ENCODE data around the gene FCER1A.

FCER1A gene

GRCh38 chr1:159302095-159302494 is at the start of gene FCER1A:
Gene FCER1A, plus strand, starts transcription at chr1:159302336. Its CDS starts 29 bp downstream, at chr1:159302365.
- DNase-seq (ENCODE audit: low read depth in 2 of 2) = no peak

GRCh38 chr1:159261311-159261710 is 40.8 kb upstream of the FCER1A start:
- DNase-seq (ENCODE audit: low read depth in 2 of 2) = no peak

GRCh38 chr1:159261721-159262494 is 40.2 kb upstream of the FCER1A start:
- DNase-seq (ENCODE audit: low read depth in 2 of 2) = no peak

GRCh38 chr1:159266832-159267231 is 35.3 kb upstream of the FCER1A start:
- DNase-seq (ENCODE audit: low read depth in 2 of 2) = no peak

- DNase-seq (ENCODE audit: low read depth in 2 of 2) = no peak
Observed at GRCh38 chr1:159274631-159275030, 27.5 kb upstream of the FCER1A start.

- no peak for DNase-seq (ENCODE audit: low read depth in 2 of 2)
Observed at GRCh38 chr1:159275891-159276290, 26.2 kb upstream of the FCER1A start.

- no peak for DNase-seq (ENCODE audit: low read depth in 2 of 2)
Observed at GRCh38 chr1:159279773-159280172, 22.4 kb upstream of the FCER1A start.

- DNase-seq (ENCODE audit: low read depth in 2 of 2) = no peak
Observed at GRCh38 chr1:159282118-159282517, 20.0 kb upstream of the FCER1A start.

GRCh38 chr1:159289060-159289459 is 13.1 kb upstream of the FCER1A start:
- no peak for DNase-seq (ENCODE audit: low read depth in 2 of 2)

GRCh38 chr1:159291424-159291823 is 10.7 kb upstream of the FCER1A start:
- DNase-seq (ENCODE audit: low read depth in 2 of 2) = no peak

- DNase-seq (ENCODE audit: low read depth in 2 of 2) = no peak
Observed at GRCh38 chr1:159296706-159297375, 5.3 kb upstream of the FCER1A start.

- no peak for DNase-seq (ENCODE audit: low read depth in 2 of 2)
Observed at GRCh38 chr1:159300146-159300545, 2.0 kb upstream of the FCER1A start.

- DNase-seq (ENCODE audit: low read depth in 2 of 2) = no peak
Observed at GRCh38 chr1:159307346-159308020, 5.3 kb downstream of the FCER1A start.

GRCh38 chr1:159311679-159312078 is 9.5 kb downstream of the FCER1A start:
- no peak for DNase-seq (ENCODE audit: low read depth in 2 of 2)

GRCh38 chr1:159315381-159315780 is 13.2 kb downstream of the FCER1A start:
- no peak for DNase-seq (ENCODE audit: low read depth in 2 of 2)

- no peak for DNase-seq (ENCODE audit: low read depth in 2 of 2)
Observed at GRCh38 chr1:159318784-159319551, 16.8 kb downstream of the FCER1A start.

- no peak for DNase-seq (ENCODE audit: low read depth in 2 of 2)
Observed at GRCh38 chr1:159334797-159335196, 32.7 kb downstream of the FCER1A start.

- no peak for DNase-seq (ENCODE audit: low read depth in 2 of 2)
Observed at GRCh38 chr1:159338018-159338417, 35.9 kb downstream of the FCER1A start.

- DNase-seq (ENCODE audit: low read depth in 2 of 2) = no peak
Observed at GRCh38 chr1:159339536-159339935, 37.4 kb downstream of the FCER1A start.

- no peak for DNase-seq (ENCODE audit: low read depth in 2 of 2)
Observed at GRCh38 chr1:159341736-159342135, 39.6 kb downstream of the FCER1A start.

- no peak for DNase-seq (ENCODE audit: low read depth in 2 of 2)
Observed at GRCh38 chr1:159342761-159343425, 40.8 kb downstream of the FCER1A start.
